Keratinocyte (primary cell): ENCODE data around the gene HSPB1. TPM values are rescaled to one million over a fixed set of nuclear protein-coding genes. Genes with fewer than 3 reads are reported as not detected.
A peak's percentile ranks its signal among the peaks of the same experiment; 100 is the strongest.

ENCODE experiments used
- DNase-seq: peaks from one replicate; pipeline ENCODE4 v3.0.0-alpha.2; 2011; ENCODE audit warnings: low read depth, missing footprints, low spot score
- FAIRE-seq: peaks from 2 replicates; lab custom pipeline; 2011; peaks lifted over from hg19 to GRCh38; lab: Jason Lieb, UNC
- H2AFZ ChIP-seq: 2 replicates; pipeline ENCODE4 v1.6.0; 2012; ENCODE audit warnings: low read length, control low read depth, inconsistent platforms; ENCODE audit not compliant: control insufficient read depth
- H3K27ac ChIP-seq: 2 replicates; pipeline ENCODE4 v1.5.1; 2011; ENCODE audit warnings: low read length; ENCODE audit not compliant: control insufficient read depth, insufficient read depth
- H3K27me3 ChIP-seq: 3 replicates; pipeline ENCODE4 v1.6.0; 2011; ENCODE audit warnings: low read length; ENCODE audit not compliant: control insufficient read depth, insufficient read depth; ENCODE audit errors: extremely low read depth
- H3K36me3 ChIP-seq, 2 experiments: 2 replicates in 1 of 2; 3 replicates in 1 of 2; pipeline ENCODE4 v1.5.1; 2011; ENCODE audit warnings: low read length in 2 of 2, mild to moderate bottlenecking in 1 of 2; ENCODE audit not compliant: control insufficient read depth in 2 of 2, insufficient read depth in 2 of 2; ENCODE audit errors: extremely low read depth in 1 of 2
- H3K4me1 ChIP-seq: 3 replicates; pipeline ENCODE4 v1.5.1; 2011; ENCODE audit warnings: low read length; ENCODE audit not compliant: control insufficient read depth, insufficient read depth; ENCODE audit errors: extremely low read depth
- H3K4me2 ChIP-seq: 3 replicates; pipeline ENCODE4 v1.6.0; 2011; ENCODE audit warnings: low read depth, low read length; ENCODE audit not compliant: control insufficient read depth, insufficient read depth; ENCODE audit errors: extremely low read depth
- H3K4me3 ChIP-seq, 3 experiments: fragments of 200-600 bp in 1 of 3; sonication (generic) in 1 of 3; 2 replicates in 2 of 3; 3 replicates in 1 of 3; pipeline ENCODE4 v1.5.1; 2011 to 2016; ENCODE audit warnings: low read length in 3 of 3, mild to moderate bottlenecking in 3 of 3, control low read depth in 2 of 3, inconsistent platforms in 1 of 3, low read depth in 1 of 3, mixed read lengths in 1 of 3, mixed run types in 1 of 3, moderate library complexity in 1 of 3; ENCODE audit not compliant: control insufficient read depth in 2 of 3, insufficient read depth in 2 of 3; ENCODE audit errors: extremely low read depth in 1 of 3
- H3K79me2 ChIP-seq: 2 replicates; pipeline ENCODE4 v1.6.0; 2012; ENCODE audit warnings: low read length; ENCODE audit not compliant: control insufficient read depth, insufficient read depth
- H3K9ac ChIP-seq: 3 replicates; pipeline ENCODE4 v1.6.0; 2011; ENCODE audit warnings: low read length; ENCODE audit not compliant: control insufficient read depth, insufficient read depth; ENCODE audit errors: extremely low read depth
- H3K9me1 ChIP-seq: 3 replicates; pipeline ENCODE4 v1.6.0; 2011; ENCODE audit warnings: low read length; ENCODE audit not compliant: control insufficient read depth, insufficient read depth; ENCODE audit errors: extremely low read depth
- H3K9me3 ChIP-seq: 2 replicates; pipeline ENCODE4 v1.5.1; 2012; ENCODE audit warnings: low read depth, low read length; ENCODE audit not compliant: control insufficient read depth
- H4K20me1 ChIP-seq: 3 replicates; pipeline ENCODE4 v1.6.0; 2011; ENCODE audit warnings: low read length; ENCODE audit not compliant: control insufficient read depth, insufficient read depth; ENCODE audit errors: extremely low read depth
- EZH2 ChIP-seq: IDR thresholded peaks from one replicate; pipeline ENCODE4 v1.6.1; 2012; ENCODE audit warnings: inconsistent platforms, mild to moderate bottlenecking, low read length, moderate library complexity
- dilution Hi-C: fragments of 300-500 bp; cut with MboI; formaldehyde crosslinking; loops from one replicate; pipeline ENCODE4 v1.7.0; 2020; ENCODE audit warnings: low sequenced_read_pairs; ENCODE audit not compliant: extremely low pct_ligation_motif_present
- polyA plus RNA-seq, 5 experiments: library from polyadenylated mRNA; depleted of rRNA in 3 of 5; stranded (reverse) in 3 of 5; stranded (forward) in 1 of 5; unstranded in 1 of 5; fragments of >200 nt; gene quantifications; 1 replicate in 1 of 5; 2 replicates in 3 of 5; 3 replicates in 1 of 5; pipeline versions ENCODE4 v1.2.1 to v1.2.3, GENCODE V29; 2011 to 2012; ENCODE audit warnings: missing spikeins in 2 of 5, low read depth in 1 of 5, low replicate concordance in 1 of 5
- TF ChIP-seq, protein P1 (sequence below), 3 experiments: IDR thresholded peaks in 1 of 3; conservative IDR thresholded peaks in 1 of 3; optimal IDR thresholded peaks in 1 of 3; 2 replicates in 2 of 3; 3 replicates in 1 of 3; pipeline versions ENCODE3 to v1.5.1; 2011; ENCODE audit warnings: low read length in 3 of 3, mild to moderate bottlenecking in 3 of 3, moderate library complexity in 2 of 3, control low read depth in 1 of 3, inconsistent platforms in 1 of 3; ENCODE audit not compliant: insufficient read depth in 2 of 3; ENCODE audit errors: extremely low read depth in 1 of 3

The HSPB1 gene
- polyA plus RNA-seq, 1 donor (not counting 4 experiments of a cell fraction or from before 2014, with no cell fraction given): 460 TPM

DNA sequence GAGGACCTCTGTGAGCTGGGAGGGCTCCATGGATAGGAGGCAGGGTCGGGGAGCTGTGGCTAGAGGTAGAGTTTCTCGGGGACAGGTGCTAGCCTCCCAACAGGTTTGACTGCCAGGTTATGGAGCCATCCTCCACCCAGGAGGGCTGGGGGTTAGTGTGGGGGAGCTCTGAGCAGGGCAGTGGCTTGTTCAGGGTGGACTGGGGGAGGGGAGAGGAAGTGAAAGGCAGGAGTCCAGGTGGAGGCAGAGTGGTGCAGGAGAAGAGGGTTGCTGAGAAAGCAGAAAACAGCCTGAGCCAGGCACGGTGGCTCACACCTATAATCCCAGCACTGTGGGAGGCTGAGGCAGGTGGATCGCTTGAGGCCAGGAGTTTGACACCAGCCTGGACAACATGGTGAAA is 40.5 kb upstream of the HSPB1 start:
- H3K27me3 ChIP-seq: peaks cover 14% of the 10 kb centered on the region
- FAIRE-seq: no peak
- dilution Hi-C loops: no loop called here

DNA sequence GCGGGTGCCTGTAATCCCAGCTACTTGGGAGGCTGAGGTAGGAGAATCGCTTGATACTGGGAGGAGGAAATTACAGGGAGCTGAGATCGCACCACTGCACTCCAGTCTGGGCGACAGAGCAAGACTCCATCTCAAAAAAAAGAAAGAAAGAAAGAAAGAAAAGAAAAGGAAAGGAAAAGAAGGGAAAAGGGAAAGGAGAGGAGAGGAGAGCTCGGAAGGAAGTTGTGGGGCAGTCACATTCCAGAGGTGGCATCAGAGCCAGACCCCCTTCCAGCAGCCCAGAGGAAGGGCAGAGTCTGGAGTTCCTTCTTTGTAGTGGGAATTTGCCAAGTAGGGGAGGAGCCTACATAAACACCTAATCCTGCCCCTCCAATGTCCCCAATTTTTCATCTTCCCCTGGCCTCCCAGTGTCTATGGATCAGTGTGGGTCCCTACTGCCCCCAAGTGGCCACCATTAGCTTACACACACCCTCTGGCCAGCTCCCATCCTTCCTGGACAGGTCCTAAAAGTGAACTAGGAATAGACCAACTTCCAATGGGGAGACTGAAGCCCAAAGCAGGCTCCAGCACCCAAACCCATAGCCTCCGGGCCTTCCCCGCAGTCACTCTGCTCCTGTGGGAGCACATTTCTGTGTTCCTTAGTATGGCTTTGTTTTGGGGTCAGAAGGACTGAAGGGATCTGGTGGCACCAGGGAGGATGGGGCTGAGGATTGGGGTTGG is 39.6 kb upstream of the HSPB1 start:
- TF ChIP-seq EZH2: no peak
- TF ChIP-seq, protein P1, sequence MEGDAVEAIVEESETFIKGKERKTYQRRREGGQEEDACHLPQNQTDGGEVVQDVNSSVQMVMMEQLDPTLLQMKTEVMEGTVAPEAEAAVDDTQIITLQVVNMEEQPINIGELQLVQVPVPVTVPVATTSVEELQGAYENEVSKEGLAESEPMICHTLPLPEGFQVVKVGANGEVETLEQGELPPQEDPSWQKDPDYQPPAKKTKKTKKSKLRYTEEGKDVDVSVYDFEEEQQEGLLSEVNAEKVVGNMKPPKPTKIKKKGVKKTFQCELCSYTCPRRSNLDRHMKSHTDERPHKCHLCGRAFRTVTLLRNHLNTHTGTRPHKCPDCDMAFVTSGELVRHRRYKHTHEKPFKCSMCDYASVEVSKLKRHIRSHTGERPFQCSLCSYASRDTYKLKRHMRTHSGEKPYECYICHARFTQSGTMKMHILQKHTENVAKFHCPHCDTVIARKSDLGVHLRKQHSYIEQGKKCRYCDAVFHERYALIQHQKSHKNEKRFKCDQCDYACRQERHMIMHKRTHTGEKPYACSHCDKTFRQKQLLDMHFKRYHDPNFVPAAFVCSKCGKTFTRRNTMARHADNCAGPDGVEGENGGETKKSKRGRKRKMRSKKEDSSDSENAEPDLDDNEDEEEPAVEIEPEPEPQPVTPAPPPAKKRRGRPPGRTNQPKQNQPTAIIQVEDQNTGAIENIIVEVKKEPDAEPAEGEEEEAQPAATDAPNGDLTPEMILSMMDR (optimal IDR thresholded peaks at IDR 0.05 in 1 of 3, IDR thresholded peaks at IDR 0.05 in 1 of 3, conservative IDR thresholded peaks at IDR 0.05 in 1 of 3; ENCODE audit: extremely low read depth in 1 of 3, insufficient read depth in 2 of 3, low read length in 3 of 3): peak; percentile 70 to 91 (median 79)
- H3K4me1 ChIP-seq: peaks cover 4% of the 10 kb centered on the region
- H3K27me3 ChIP-seq: peaks cover 21% of the 10 kb centered on the region
- no peak overlapping the region for H3K4me2 ChIP-seq
- no peaks in the 10 kb centered on the region for H3K36me3 ChIP-seq
- peak; percentile 20 for FAIRE-seq
- dilution Hi-C loops: no loop called here
- peak; percentile 48 for DNase-seq
- H3K9me3 ChIP-seq: no peaks in the 10 kb centered on the region
- no peaks in the 10 kb centered on the region for H3K9me1 ChIP-seq
- H4K20me1 ChIP-seq: no peaks in the 10 kb centered on the region
- H2AFZ ChIP-seq: no peak overlapping the region
- no peak overlapping the region for H3K27ac ChIP-seq
- no peak overlapping the region for H3K4me3 ChIP-seq
- H3K79me2 ChIP-seq: no peaks in the 10 kb centered on the region
- H3K9ac ChIP-seq: no peak overlapping the region

More for the DNA sequence above, 40.5 kb upstream of the HSPB1 start:
- Histone ChIP-seq H3K9ac (no peak overlapping the region), H3K79me2 (no peaks in the 10 kb centered on the region), H3K9me1 (no peaks in the 10 kb centered on the region), H3K27ac (no peak overlapping the region), H3K4me1 (peaks cover 2% of the 10 kb centered on the region), H3K4me2 (no peak overlapping the region), H3K9me3 (no peaks in the 10 kb centered on the region), H2AFZ (no peak overlapping the region), H3K4me3 (no peak overlapping the region), H3K36me3 (no peaks in the 10 kb centered on the region), H4K20me1 (no peaks in the 10 kb centered on the region)
- no peak for TF ChIP-seq EZH2
- TF ChIP-seq, protein P1 (optimal IDR thresholded peaks at IDR 0.05 in 1 of 3, IDR thresholded peaks at IDR 0.05 in 1 of 3, conservative IDR thresholded peaks at IDR 0.05 in 1 of 3; ENCODE audit: extremely low read depth in 1 of 3, insufficient read depth in 2 of 3, low read length in 3 of 3): no peak
- no peak for DNase-seq
